Mesenchymal stem cell (in vitro differentiated cells and primary cell): ENCODE data around the gene CCDC13.
A peak's percentile ranks its signal among the peaks of the same experiment; 100 is the strongest.

Source experiments
- DNase-seq: peaks from one replicate; pipeline ENCODE4 v3.0.0-alpha.2; 2013
- H2AFZ ChIP-seq: one replicate; pipeline ENCODE4 v1.6.1; 2013; ENCODE audit warnings: low read depth, mild to moderate bottlenecking, control low read depth, inconsistent platforms, low read length, moderate library complexity
- H2AK5ac ChIP-seq: 2 replicates; pipeline ENCODE4 v1.6.1; 2013; ENCODE audit warnings: low read length, moderate library complexity, mild to moderate bottlenecking, inconsistent platforms; ENCODE audit not compliant: severe bottlenecking
- H2BK120ac ChIP-seq: one replicate; pipeline ENCODE4 v1.6.1; 2013; ENCODE audit warnings: low read depth, mild to moderate bottlenecking, inconsistent platforms, low read length, moderate library complexity
- H2BK12ac ChIP-seq, 2 experiments: one replicate each; pipeline ENCODE4 v1.6.1; 2013; ENCODE audit warnings: inconsistent platforms in 2 of 2, low read length in 2 of 2, mild to moderate bottlenecking in 2 of 2, moderate library complexity in 2 of 2, control low read depth in 1 of 2
- H2BK15ac ChIP-seq: one replicate; pipeline ENCODE4 v1.6.1; 2013; ENCODE audit warnings: mild to moderate bottlenecking, low read depth, inconsistent platforms; ENCODE audit not compliant: poor library complexity, severe bottlenecking
- H2BK5ac ChIP-seq: 2 replicates; pipeline ENCODE4 v1.6.1; 2013; ENCODE audit warnings: low read depth, mild to moderate bottlenecking, low read length, control low read depth, inconsistent platforms; ENCODE audit not compliant: poor library complexity, severe bottlenecking
- H3K14ac ChIP-seq, 2 experiments: one replicate each; pipeline ENCODE4 v1.6.1; 2013; ENCODE audit warnings: inconsistent platforms in 2 of 2, low read length in 2 of 2, control low read depth in 1 of 2, mild to moderate bottlenecking in 1 of 2, moderate library complexity in 1 of 2
- H3K18ac ChIP-seq, 2 experiments: one replicate each; pipeline ENCODE4 v1.6.1; 2013; ENCODE audit warnings: inconsistent platforms in 2 of 2, low read length in 2 of 2, control low read depth in 1 of 2, low read depth in 1 of 2, mild to moderate bottlenecking in 1 of 2
- H3K23ac ChIP-seq, 2 experiments: one replicate each; pipeline ENCODE4 v1.6.1; 2013; ENCODE audit warnings: inconsistent platforms in 2 of 2, low read length in 2 of 2, mild to moderate bottlenecking in 2 of 2, moderate library complexity in 2 of 2, control low read depth in 1 of 2
- H3K27ac ChIP-seq: 2 replicates; pipeline ENCODE4 v1.5.1; 2013; ENCODE audit warnings: mild to moderate bottlenecking, moderate library complexity, low read length, control low read depth, inconsistent platforms; ENCODE audit not compliant: poor library complexity, severe bottlenecking
- H3K27me3 ChIP-seq, 2 experiments: 2 replicates each; pipeline versions ENCODE4 v1.6.1 to v1.7.0; 2013; ENCODE audit warnings: low read length in 2 of 2, mild to moderate bottlenecking in 2 of 2, moderate library complexity in 2 of 2, control low read depth in 1 of 2, inconsistent platforms in 1 of 2; ENCODE audit not compliant: control insufficient read depth in 1 of 2, insufficient read depth in 1 of 2
- H3K36me3 ChIP-seq, 2 experiments: 2 replicates each; pipeline versions ENCODE4 v1.6.1 to v1.7.0; 2013; ENCODE audit warnings: low read length in 2 of 2, control low read depth in 1 of 2, inconsistent platforms in 1 of 2, low read depth in 1 of 2, mild to moderate bottlenecking in 1 of 2; ENCODE audit not compliant: insufficient read depth in 2 of 2, control insufficient read depth in 1 of 2
- H3K4ac ChIP-seq, 2 experiments: one replicate each; pipeline ENCODE4 v1.6.1; 2013; ENCODE audit warnings: inconsistent platforms in 2 of 2, low read length in 2 of 2, mild to moderate bottlenecking in 2 of 2, moderate library complexity in 2 of 2, control low read depth in 1 of 2, low read depth in 1 of 2
- H3K4me1 ChIP-seq: 2 replicates; pipeline ENCODE4 v1.6.1; 2013; ENCODE audit warnings: low read depth, low read length, control low read depth; ENCODE audit not compliant: control insufficient read depth, insufficient read depth
- H3K4me2 ChIP-seq: 2 replicates; pipeline ENCODE4 v1.6.1; 2013; ENCODE audit warnings: low read length, mild to moderate bottlenecking, inconsistent platforms; ENCODE audit not compliant: poor library complexity, severe bottlenecking
- H3K4me3 ChIP-seq, 2 experiments: 2 replicates each; pipeline versions ENCODE4 v1.5.1 to v1.7.0; 2013; ENCODE audit warnings: low read length in 2 of 2, mild to moderate bottlenecking in 2 of 2, control low read depth in 1 of 2, low read depth in 1 of 2; ENCODE audit not compliant: insufficient read depth in 1 of 2
- H3K79me1 ChIP-seq: replicated peaks from 2 replicates; pipeline ENCODE4 v1.6.1; 2013; ENCODE audit warnings: mild to moderate bottlenecking, control low read depth, low read length, inconsistent platforms; ENCODE audit not compliant: poor library complexity, severe bottlenecking
- H3K9ac ChIP-seq: 2 replicates; pipeline ENCODE4 v1.7.0; 2013; ENCODE audit warnings: mild to moderate bottlenecking, low read length, moderate library complexity
- H3K9me3 ChIP-seq: 2 replicates; pipeline ENCODE4 v1.7.0; 2013; ENCODE audit warnings: mild to moderate bottlenecking, low read length; ENCODE audit not compliant: control insufficient read depth
- H4K8ac ChIP-seq: one replicate; pipeline ENCODE4 v1.6.1; 2013; ENCODE audit warnings: inconsistent platforms, mild to moderate bottlenecking, low read length, moderate library complexity
- H4K91ac ChIP-seq: one replicate; pipeline ENCODE4 v1.6.1; 2013; ENCODE audit warnings: mild to moderate bottlenecking, low read length, inconsistent platforms
- WGBS: methylation state at CpG from one replicate; pipeline ENCODE4 v1.1.7; 2013; ENCODE audit warnings: mixed read lengths; 5-methylcytosine and 5-hydroxymethylcytosine counted together

Gene CCDC13

GRCh38 chr3:42802876-42803413, 29.9 kb upstream of the CCDC13 start:
- Histone ChIP-seq H3K9me3 (no peaks in the 10 kb centered on the region), H2BK15ac (no peak overlapping the region), H3K4me1 (peaks cover 5% of the 10 kb centered on the region), H3K4me3 (peak overlapping the region; percentile 89 to 98), H3K14ac (no peak overlapping the region), H4K91ac (no peak overlapping the region), H3K4ac (no peak overlapping the region), H3K36me3 (peaks cover 0 to 11% of the 10 kb centered on the region in 2 experiments), H3K27me3 (peaks cover 0 to 12% of the 10 kb centered on the region in 2 experiments), H2BK120ac (no peak overlapping the region), H2BK12ac (no peak overlapping the region), H2BK5ac (no peak overlapping the region), H3K27ac (peak overlapping the region; percentile 90), H3K79me1 (peaks cover 5% of the 10 kb centered on the region), H2AK5ac (no peak overlapping the region), H2AFZ (no peak overlapping the region), H4K8ac (no peak overlapping the region), H3K18ac (no peak overlapping the region), H3K9ac (peak overlapping the region; percentile 98), H3K4me2 (peak overlapping the region; percentile 89), H3K23ac (no peak overlapping the region)
- no peak for DNase-seq
- WGBS: 45% methylated on average over 10 of the region's 11 CpGs

- WGBS: 92% methylated on average over 1 of the region's 4 CpGs
- Histone ChIP-seq H3K4ac (no peak overlapping the region), H3K4me3 (no peak overlapping the region), H3K4me1 (peaks cover 5% of the 10 kb centered on the region), H3K9ac (peak overlapping the region; percentile 98), H4K91ac (no peak overlapping the region), H3K9me3 (no peaks in the 10 kb centered on the region), H2BK120ac (no peak overlapping the region), H3K14ac (no peak overlapping the region), H3K79me1 (peaks cover 5% of the 10 kb centered on the region), H2BK12ac (no peak overlapping the region), H2AFZ (no peak overlapping the region), H3K18ac (no peak overlapping the region), H3K4me2 (no peak overlapping the region), H2BK5ac (no peak overlapping the region), H3K27ac (no peak overlapping the region), H3K27me3 (peaks cover 0 to 7% of the 10 kb centered on the region in 2 experiments), H4K8ac (no peak overlapping the region), H3K36me3 (peaks cover 0 to 11% of the 10 kb centered on the region in 2 experiments), H2BK15ac (no peak overlapping the region), H3K23ac (no peak overlapping the region), H2AK5ac (no peak overlapping the region)
- no peak for DNase-seq
Measured at GRCh38 chr3:42801784-42802183, 28.7 kb upstream of the CCDC13 start.

GRCh38 chr3:42801048-42801620, 28.1 kb upstream of the CCDC13 start:
- no peaks in the 10 kb centered on the region for H3K9me3 ChIP-seq

GRCh38 chr3:42800251-42800650, 27.2 kb upstream of the CCDC13 start:
- peaks cover 0 to 17% of the 10 kb centered on the region in 2 experiments for H3K36me3 ChIP-seq
- no peak overlapping the region for H3K18ac ChIP-seq
- H2AK5ac ChIP-seq: no peak overlapping the region
- H3K79me1 ChIP-seq: peaks cover 8% of the 10 kb centered on the region
- H3K9ac ChIP-seq: no peak overlapping the region
- H3K4me3 ChIP-seq: no peak overlapping the region
- H3K27me3 ChIP-seq: no peaks in the 10 kb centered on the region
- peaks cover 3% of the 10 kb centered on the region for H3K4me1 ChIP-seq
- DNase-seq: no peak
- H2BK5ac ChIP-seq: no peak overlapping the region
- no peak overlapping the region for H2AFZ ChIP-seq
- H3K14ac ChIP-seq: no peak overlapping the region
- no peak overlapping the region for H2BK12ac ChIP-seq
- no peak overlapping the region for H3K27ac ChIP-seq
- H2BK15ac ChIP-seq: no peak overlapping the region
- H4K91ac ChIP-seq: no peak overlapping the region
- H4K8ac ChIP-seq: no peak overlapping the region
- WGBS: 100% methylated on average over 1 of the region's 2 CpGs
- H2BK120ac ChIP-seq: no peak overlapping the region
- no peak overlapping the region for H3K4me2 ChIP-seq
- no peak overlapping the region for H3K4ac ChIP-seq
- no peak overlapping the region for H3K23ac ChIP-seq
- no peaks in the 10 kb centered on the region for H3K9me3 ChIP-seq

More at GRCh38 chr3:42801048-42801620, 28.1 kb upstream of the CCDC13 start:
- DNase-seq: no peak
- peaks cover 0 to 13% of the 10 kb centered on the region in 2 experiments for H3K36me3 ChIP-seq
- H2BK120ac ChIP-seq: no peak overlapping the region
- H3K4me3 ChIP-seq: no peak overlapping the region
- H2BK12ac ChIP-seq: no peak overlapping the region
- no peak overlapping the region for H4K91ac ChIP-seq
- no peak overlapping the region for H2AFZ ChIP-seq
- no peak overlapping the region for H3K4me2 ChIP-seq
- no peak overlapping the region for H3K27ac ChIP-seq
- peaks cover 0 to 4% of the 10 kb centered on the region in 2 experiments for H3K27me3 ChIP-seq
- H2AK5ac ChIP-seq: no peak overlapping the region
- no peak overlapping the region for H3K14ac ChIP-seq
- H3K4me1 ChIP-seq: peaks cover 5% of the 10 kb centered on the region
- no peak overlapping the region for H3K23ac ChIP-seq
- H3K79me1 ChIP-seq: peaks cover 8% of the 10 kb centered on the region
- no peak overlapping the region for H3K4ac ChIP-seq
- WGBS: 95% methylated on average over 3 of the region's 3 CpGs
- H4K8ac ChIP-seq: no peak overlapping the region
- no peak overlapping the region for H2BK15ac ChIP-seq
- no peak overlapping the region for H3K18ac ChIP-seq
- no peak overlapping the region for H2BK5ac ChIP-seq
- H3K9ac ChIP-seq: no peak overlapping the region
